Cardiac muscle cell (in vitro differentiated cells and primary cell): ENCODE measurements around the gene NSG1. TPM values are rescaled to one million over a fixed set of nuclear protein-coding genes. Genes with fewer than 3 reads are reported as not detected.

Experiments used
- DNase-seq, 2 donors: peaks; one replicate each; pipeline versions ENCODE4 v3.0.0 to v3.0.0-alpha.2; 2010 to 2017; ENCODE audit warnings: low read depth in 1 of 2, low spot score in 1 of 2
- H3K27ac ChIP-seq: fragments of 200-600 bp; sonication (generic); 2 replicates; pipeline ENCODE4 v1.5.1; 2016
- H3K27me3 ChIP-seq: fragments of 200-600 bp; sonication (generic); 2 replicates; pipeline ENCODE4 v1.6.0; 2016; ENCODE audit warnings: control low read depth
- H3K36me3 ChIP-seq: fragments of 200-600 bp; sonication (generic); 2 replicates; pipeline ENCODE4 v1.5.1; 2016; ENCODE audit warnings: control low read depth
- H3K4me1 ChIP-seq: fragments of 200-600 bp; sonication (generic); 2 replicates; pipeline ENCODE4 v1.8.1; 2017; ENCODE audit warnings: low read depth, mild to moderate bottlenecking, mixed run types
- H3K4me3 ChIP-seq: fragments of 200-600 bp; sonication (generic); 2 replicates; pipeline ENCODE4 v1.5.1; 2016; ENCODE audit warnings: mild to moderate bottlenecking
- H3K9me3 ChIP-seq: fragments of 200-600 bp; sonication (generic); 2 replicates; pipeline ENCODE4 v1.5.1; 2017; ENCODE audit warnings: low read depth, mild to moderate bottlenecking, control low read depth
- CTCF ChIP-seq: IDR thresholded peaks from 2 replicates; pipeline ENCODE4 v1.5.1; 2012; ENCODE audit warnings: low read depth, mild to moderate bottlenecking, low read length
- polyA plus RNA-seq: library from polyadenylated mRNA; unstranded; fragments of >200 nt; fragmentation: Nextera tagmentation; extraction: Ambion mirVana; gene quantifications from 2 replicates; pipeline ENCODE4 v1.2.1, GENCODE V29; 2016
- total RNA-seq: library from RNA; depleted of rRNA; stranded (reverse); fragments of >200 nt; gene quantifications from 2 replicates; pipeline ENCODE4 v1.2.3, GENCODE V29; 2016

Gene NSG1
- total and polyA plus RNA-seq, 2 experiments from 2014 or later, result 4.0 to 18.4 TPM

DNA sequence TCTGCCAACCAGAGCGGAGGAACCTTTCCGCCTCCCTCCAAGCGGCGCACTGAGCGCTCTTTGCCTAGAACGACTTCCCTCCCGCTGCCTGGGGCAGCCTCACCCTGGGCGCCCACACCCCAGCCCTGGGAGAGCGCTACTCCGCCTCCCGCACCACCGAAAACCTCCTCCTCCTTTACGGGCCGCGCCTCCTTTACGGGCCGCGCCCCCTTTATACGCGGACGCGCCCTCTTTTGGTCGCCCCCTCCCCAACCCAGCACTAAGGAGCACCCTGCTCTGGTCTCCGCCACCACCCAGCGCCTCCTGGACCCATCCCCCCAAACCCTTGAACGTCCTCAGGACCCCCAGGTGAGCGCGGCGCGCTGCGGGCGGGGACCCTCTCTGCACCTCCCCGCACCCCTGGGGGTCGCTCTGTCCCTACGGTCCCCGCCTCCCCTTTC lies 586 bp upstream of the NSG1 start:
- Histone ChIP-seq H3K27me3 (peaks cover 77% of the 10 kb centered on the region), H3K27ac (no peak overlapping the region), H3K4me3 (peak overlapping the region; percentile 50), H3K9me3 (no peaks in the 10 kb centered on the region), H3K36me3 (no peaks in the 10 kb centered on the region), H3K4me1 (peaks cover 3% of the 10 kb centered on the region)
- TF ChIP-seq CTCF, result no peak
- peak; percentile 35 to 37 for DNase-seq

DNA sequence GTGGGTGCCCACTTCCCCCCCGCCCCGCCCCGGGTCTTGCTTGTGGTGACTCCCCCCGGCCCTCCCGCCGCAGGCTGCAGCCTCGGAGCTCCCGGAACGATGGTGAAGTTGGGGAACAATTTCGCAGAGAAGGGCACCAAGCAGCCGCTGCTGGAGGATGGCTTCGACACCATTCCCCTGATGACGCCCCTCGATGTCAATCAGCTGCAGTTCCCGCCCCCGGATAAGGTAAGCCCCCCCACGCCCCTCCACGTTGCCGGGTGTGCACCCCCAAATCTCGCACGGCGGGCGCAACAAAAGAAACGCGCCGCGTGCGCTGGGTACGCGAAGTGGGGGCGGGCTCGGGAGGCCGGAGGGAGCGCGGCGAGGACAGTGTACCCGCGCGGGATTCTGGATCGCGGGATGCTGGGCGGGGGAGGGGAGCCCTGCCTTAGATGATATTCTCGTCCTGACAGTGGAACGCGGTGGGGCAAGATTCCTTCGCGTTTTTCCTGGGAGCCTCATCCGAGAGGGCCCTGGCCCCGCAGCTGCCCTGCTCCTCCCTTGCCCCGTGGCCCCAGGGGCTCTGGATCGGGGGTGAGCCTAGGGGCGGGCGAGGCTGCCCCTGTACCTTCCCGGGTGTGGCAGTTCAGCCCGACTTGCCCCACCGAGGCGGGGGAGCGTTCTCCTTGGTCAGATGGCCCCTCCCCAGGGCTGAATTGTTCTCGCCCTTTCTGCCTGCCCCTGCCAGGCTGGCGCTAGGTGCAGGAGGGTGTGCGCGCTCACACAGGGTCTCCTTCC lies 819 bp downstream of the NSG1 start:
- DNase-seq, result peak in 1 of 2 donors; percentile 19
- peak overlapping the region; percentile 50 for H3K4me3 ChIP-seq
- H3K4me1 ChIP-seq, result peaks cover 3% of the 10 kb centered on the region
- H3K9me3 ChIP-seq, result no peaks in the 10 kb centered on the region
- no peak overlapping the region for H3K27ac ChIP-seq
- H3K36me3 ChIP-seq, result no peaks in the 10 kb centered on the region
- no peak for TF ChIP-seq CTCF
- peaks cover 81% of the 10 kb centered on the region for H3K27me3 ChIP-seq

GRCh38 chr4:4388311-4388790 lies 1.4 kb downstream of the NSG1 start:
- Histone ChIP-seq H3K9me3 (no peaks in the 10 kb centered on the region), H3K27ac (no peak overlapping the region), H3K27me3 (peaks cover 81% of the 10 kb centered on the region), H3K4me1 (peaks cover 2% of the 10 kb centered on the region), H3K36me3 (no peaks in the 10 kb centered on the region), H3K4me3 (no peak overlapping the region)
- no peak for TF ChIP-seq CTCF
- DNase-seq, result no peak

- Histone ChIP-seq H3K36me3 (no peaks in the 10 kb centered on the region), H3K4me1 (no peaks in the 10 kb centered on the region), H3K4me3 (no peak overlapping the region), H3K9me3 (no peaks in the 10 kb centered on the region), H3K27ac (no peak overlapping the region), H3K27me3 (peaks cover 82% of the 10 kb centered on the region)
- DNase-seq, result no peak
- no peak for TF ChIP-seq CTCF
Observed at GRCh38 chr4:4388836-4389575, 2.1 kb downstream of the NSG1 start.

DNA sequence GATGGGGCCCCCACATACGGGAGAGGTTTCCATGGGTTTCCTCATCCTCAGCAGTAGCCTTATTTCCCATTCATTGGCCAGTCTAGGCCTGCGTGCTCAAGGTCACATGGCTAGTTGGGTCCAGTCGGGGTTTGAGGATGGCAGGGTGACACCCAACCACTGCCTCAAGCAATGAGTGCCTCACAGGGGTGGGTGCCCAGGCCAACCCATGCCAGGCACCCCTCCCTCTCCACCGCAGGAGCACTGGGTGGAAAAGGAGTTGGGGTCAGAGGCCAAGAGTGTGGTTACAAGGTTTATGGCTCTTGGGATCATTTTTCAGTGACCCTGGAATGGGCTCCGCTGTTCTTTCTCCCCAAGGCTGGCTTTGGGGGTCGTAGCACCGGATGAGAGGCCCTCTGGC lies 3.1 kb downstream of the NSG1 start:
- Histone ChIP-seq H3K4me3 (no peak overlapping the region), H3K27me3 (peaks cover 82% of the 10 kb centered on the region), H3K4me1 (no peaks in the 10 kb centered on the region), H3K9me3 (no peaks in the 10 kb centered on the region), H3K27ac (no peak overlapping the region), H3K36me3 (no peaks in the 10 kb centered on the region)
- no peak for DNase-seq
- TF ChIP-seq CTCF, result no peak
